ENCODE data around the gene TMEM132E. TPM values are rescaled to one million over a fixed set of nuclear protein-coding genes. Genes with fewer than 3 reads are reported as not detected.

Gene TMEM132E
- total and polyA plus RNA-seq, 2 of the 8 experiments (the other 6 are each of a cell fraction or from before 2014, with no cell fraction given) = 0.45 to 0.60 TPM

DNA sequence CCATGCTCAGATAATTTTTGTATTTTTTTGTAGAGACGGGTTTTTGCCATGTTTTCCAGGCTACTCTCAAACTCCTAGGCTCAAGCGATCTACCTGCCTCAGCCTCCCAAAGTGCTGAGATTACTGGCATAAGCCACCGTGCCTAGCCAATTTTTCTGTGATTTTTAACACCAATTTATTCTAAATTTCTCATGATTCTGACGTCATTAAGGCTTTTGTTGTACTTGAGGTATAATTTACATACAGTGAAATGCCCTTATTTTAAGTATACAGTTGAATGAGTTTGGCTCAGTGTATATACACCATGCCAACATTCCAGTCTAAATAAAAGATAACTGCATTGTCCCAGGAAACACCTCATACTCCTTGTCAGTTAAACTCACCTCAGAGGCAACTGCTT, 77.4 kb downstream of the TMEM132E start:
- H3K27me3 ChIP-seq (replicated peaks in 1 of 4; ENCODE audit: control insufficient read depth in 3 of 4, extremely low read depth in 1 of 4, insufficient read depth in 3 of 4, low read length in 3 of 4) = no peaks in the 10 kb centered on the region
- POLR2A ChIA-PET (ENCODE audit: partially characterized antibody) = no interaction called here
- H3K18ac ChIP-seq (ENCODE audit: extremely low read depth, low read length) = no peak overlapping the region
- CTCF ChIA-PET (ENCODE audit: partially characterized antibody) = interaction anchor here (0.9 to 1.6 kb wide), 3 partner anchors 14 to 97 kb away, joined by 3 to 4 read pairs (median 3); no protein-coding TSS in a partner anchor
- H3K4me2 ChIP-seq (ENCODE audit: insufficient read depth in 1 of 2, low read depth in 2 of 2, low read length in 2 of 2) = no peak overlapping the region
- FAIRE-seq = no peak
- no peak overlapping the region for H2AK5ac ChIP-seq (ENCODE audit: low read depth, low read length)
- no peak overlapping the region for H2BK120ac ChIP-seq (replicated peaks; ENCODE audit: low read depth, low read length)
- no peak overlapping the region for H3K4ac ChIP-seq (replicated peaks; ENCODE audit: insufficient read length, low read depth, low read length)
- no peak overlapping the region for H2BK12ac ChIP-seq (ENCODE audit: low read depth, low read length)
- H3K27ac ChIP-seq (ENCODE audit: low read depth, low read length) = no peak overlapping the region
- no peak overlapping the region for H2BK5ac ChIP-seq (ENCODE audit: low read depth, low read length)
- H4K20me1 ChIP-seq (replicated peaks in 1 of 2; ENCODE audit: control insufficient read depth in 1 of 2, insufficient read depth in 2 of 2, low read length in 2 of 2) = no peaks in the 10 kb centered on the region
- H3K79me1 ChIP-seq (ENCODE audit: low read depth, low read length) = no peaks in the 10 kb centered on the region
- no peak overlapping the region for H2AFZ ChIP-seq (ENCODE audit: low read length)
- H2BK20ac ChIP-seq (ENCODE audit: low read length) = no peak overlapping the region
- H3K36me3 ChIP-seq (ENCODE audit: control insufficient read depth in 2 of 4, insufficient read depth in 4 of 4, low read length in 3 of 4) = no peaks in the 10 kb centered on the region
- no peak overlapping the region for H3K56ac ChIP-seq (replicated peaks; ENCODE audit: insufficient read length, low read depth, low read length)
- H3K14ac ChIP-seq (ENCODE audit: insufficient read length) = no peak overlapping the region
- no peaks in the 10 kb centered on the region for H3K4me1 ChIP-seq (replicated peaks in 1 of 4; ENCODE audit: control insufficient read depth in 3 of 4, insufficient read depth in 4 of 4, low read length in 3 of 4)
- no peak overlapping the region for H4K5ac ChIP-seq (ENCODE audit: insufficient read length, low read depth, low read length)
- H3K4me3 ChIP-seq (ENCODE audit: extremely low read depth in 1 of 4, insufficient read depth in 2 of 4, low read depth in 3 of 4, low read length in 4 of 4) = no peak overlapping the region
- DNase-seq (ENCODE audit: low read depth in 1 of 2, low spot score in 2 of 2) = no peak
- no peak overlapping the region for H4K8ac ChIP-seq (ENCODE audit: extremely low read depth, insufficient read depth, low read length)
- no peak overlapping the region for H3K23ac ChIP-seq (ENCODE audit: insufficient read length)
- H3K9me3 ChIP-seq (ENCODE audit: insufficient read depth in 2 of 2, low read depth in 1 of 2, low read length in 1 of 2) = no peaks in the 10 kb centered on the region
- WGBS, 2 experiments (ENCODE audit: extremely low coverage in 1 of 2, insufficient coverage in 1 of 2, insufficient read length in 1 of 2, insufficient replicate concordance in 2 of 2, low coverage in 1 of 2, low lambda C conversion rate in 2 of 2, missing lambda C conversion rate in 1 of 2) = 92% methylated on average over 4 of the region's 4 CpGs; no CpG with 5 or more reads in 1 of the 2 experiments
- no peak overlapping the region for H2BK15ac ChIP-seq (ENCODE audit: low read length)
- no peaks in the 10 kb centered on the region for H3K23me2 ChIP-seq (ENCODE audit: low read depth, low read length)
- no peak overlapping the region for H4K91ac ChIP-seq (replicated peaks; ENCODE audit: insufficient read length, low read length)
- no peaks in the 10 kb centered on the region for H3K79me2 ChIP-seq (ENCODE audit: control insufficient read depth in 1 of 2, insufficient read depth in 2 of 2, low read length in 2 of 2)
- no peak overlapping the region for H3K9ac ChIP-seq (replicated peaks in 1 of 4; ENCODE audit: extremely low read depth in 1 of 4, low read depth in 3 of 4, low read length in 3 of 4)
- no peak for TF ChIP-seq RBBP5 (IDR thresholded peaks at IDR 0.05; ENCODE audit: borderline replicate concordance, low read depth, low read length)
- TF ChIP-seq CBX5 (IDR thresholded peaks at IDR 0.05; ENCODE audit: low read depth, low read length) = no peak
- no peak for TF ChIP-seq YY1 (IDR thresholded peaks at IDR 0.05; ENCODE audit: low read depth, low read length)
- TF ChIP-seq, protein P1, sequence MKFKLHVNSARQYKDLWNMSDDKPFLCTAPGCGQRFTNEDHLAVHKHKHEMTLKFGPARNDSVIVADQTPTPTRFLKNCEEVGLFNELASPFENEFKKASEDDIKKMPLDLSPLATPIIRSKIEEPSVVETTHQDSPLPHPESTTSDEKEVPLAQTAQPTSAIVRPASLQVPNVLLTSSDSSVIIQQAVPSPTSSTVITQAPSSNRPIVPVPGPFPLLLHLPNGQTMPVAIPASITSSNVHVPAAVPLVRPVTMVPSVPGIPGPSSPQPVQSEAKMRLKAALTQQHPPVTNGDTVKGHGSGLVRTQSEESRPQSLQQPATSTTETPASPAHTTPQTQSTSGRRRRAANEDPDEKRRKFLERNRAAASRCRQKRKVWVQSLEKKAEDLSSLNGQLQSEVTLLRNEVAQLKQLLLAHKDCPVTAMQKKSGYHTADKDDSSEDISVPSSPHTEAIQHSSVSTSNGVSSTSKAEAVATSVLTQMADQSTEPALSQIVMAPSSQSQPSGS (IDR thresholded peaks at IDR 0.05; ENCODE audit: low read length) = no peak
- no peak for TF ChIP-seq KDM1A (IDR thresholded peaks at IDR 0.05; ENCODE audit: borderline replicate concordance, low read length)
- no peak for TF ChIP-seq CTBP2 (IDR thresholded peaks at IDR 0.05; ENCODE audit: borderline replicate concordance, insufficient read depth, insufficient read length, low read length)
- no peak for TF ChIP-seq BACH1 (IDR thresholded peaks at IDR 0.05; ENCODE audit: low read length)
- TF ChIP-seq ASH2L (IDR thresholded peaks at IDR 0.05; ENCODE audit: low read length) = no peak
- TF ChIP-seq RXRA (IDR thresholded peaks at IDR 0.05; ENCODE audit: insufficient read depth, low read depth, low read length) = no peak

Data from H1 (cell line).